ENCODE results near the gene RPL15. TPM values are rescaled to one million over a fixed set of nuclear protein-coding genes. Genes with fewer than 3 reads are reported as not detected.
A peak's percentile ranks its signal among the peaks of the same experiment; 100 is the strongest.

RPL15 gene
- total and polyA plus RNA-seq, 2 of the 13 experiments (the other 11 are each of a cell fraction or from before 2014, with no cell fraction given), result 1,297 to 3,693 TPM

GRCh38 chr3:23945663-23945912, 28.7 kb downstream of the RPL15 start (continued):
- TF ChIP-seq ZNF782 (CRISPR knock-in tag; IDR thresholded peaks at IDR 0.05; ENCODE audit: borderline replicate concordance) (no peak), ZNF749 (CRISPR knock-in tag; IDR thresholded peaks at IDR 0.05; ENCODE audit: borderline replicate concordance) (no peak), ZC3H13 (CRISPR knock-in tag; IDR thresholded peaks at IDR 0.05) (0 out of 2 replicates have a peak, but pooled peaks have one; percentile 41), ZFY (CRISPR knock-in tag; IDR thresholded peaks at IDR 0.05) (peak; percentile 59; the same call in 1 of the 2 replicates), CENPBD1 (CRISPR knock-in tag; IDR thresholded peaks at IDR 0.05; ENCODE audit: borderline replicate concordance, low read depth) (no peak), REL (CRISPR knock-in tag; conservative IDR thresholded peaks at IDR 0.05) (peak; percentile 86; the same call in 1 of the 2 replicates), SIN3A (IDR thresholded peaks at IDR 0.05; ENCODE audit: borderline replicate concordance, low read depth, low read length) (0 out of 2 replicates have a peak, but pooled peaks have one; percentile 70), HES4 (CRISPR knock-in tag; IDR thresholded peaks at IDR 0.05; ENCODE audit: borderline replicate concordance) (peak; percentile 31; the same call in 1 of the 2 replicates), KLF6 (CRISPR knock-in tag; IDR thresholded peaks at IDR 0.05) (0 out of 2 replicates have a peak, but pooled peaks have one; percentile 36), PATZ1 (CRISPR knock-in tag; IDR thresholded peaks at IDR 0.05) (peak; percentile 59; the same call in 1 of the 2 replicates), FOXA3 (CRISPR knock-in tag; IDR thresholded peaks at IDR 0.05) (peak; percentile 81), ZFX (CRISPR knock-in tag; IDR thresholded peaks at IDR 0.05; ENCODE audit: low read depth) (peak; percentile 54), KAT2B (IDR thresholded peaks at IDR 0.05; ENCODE audit: borderline replicate concordance, low read depth, low read length) (no peak), NFKB2 (CRISPR knock-in tag; IDR thresholded peaks at IDR 0.05; ENCODE audit: borderline replicate concordance) (no peak), ATF4 (CRISPR knock-in tag; IDR thresholded peaks at IDR 0.05) (peak in 1 of 2 experiments; percentile 78; a peak in 2 of 4 replicates), BATF2 (CRISPR knock-in tag; IDR thresholded peaks at IDR 0.05) (0 out of 2 replicates have a peak, but pooled peaks have one; percentile 60), ZFP41 (CRISPR knock-in tag; IDR thresholded peaks at IDR 0.05; ENCODE audit: borderline replicate concordance) (no peak), FOXK1 (CRISPR knock-in tag; IDR thresholded peaks at IDR 0.05; ENCODE audit: borderline replicate concordance, low read depth) (peak; percentile 99), FLYWCH1 (CRISPR knock-in tag; IDR thresholded peaks at IDR 0.05) (no peak), HNF4G (IDR thresholded peaks at IDR 0.05; ENCODE audit: borderline replicate concordance, low read depth, low read length) (peak; percentile 8; the same call in 1 of the 2 replicates), HNF4G (CRISPR knock-in tag; IDR thresholded peaks at IDR 0.05; ENCODE audit: borderline replicate concordance, low read depth) (no peak), RBFOX2 (IDR thresholded peaks at IDR 0.05; ENCODE audit: low read depth, low read length) (peak; percentile 82), ZNF841 (CRISPR knock-in tag; IDR thresholded peaks at IDR 0.05; ENCODE audit: borderline replicate concordance) (peak; percentile 94), ZNF557 (CRISPR knock-in tag; IDR thresholded peaks at IDR 0.05) (0 out of 2 replicates have a peak, but pooled peaks have one; percentile 16), ZNF790 (CRISPR knock-in tag; IDR thresholded peaks at IDR 0.05; ENCODE audit: borderline replicate concordance) (peak; percentile 62; the same call in 1 of the 2 replicates)
